Hippocampal formation (tissue), 2 donors: ENCODE measurements around the gene ALB.
"Not testable (repeated sequence)": the region's sequence is repeated elsewhere in the genome, so short reads cannot be mapped to it uniquely, and the experiment has no call there.

Experiments
- DNase-seq, 2 donors: peaks; one replicate each; lab custom pipeline; 2025; lab: John Stamatoyannopoulos, UW

ALB gene

DNA sequence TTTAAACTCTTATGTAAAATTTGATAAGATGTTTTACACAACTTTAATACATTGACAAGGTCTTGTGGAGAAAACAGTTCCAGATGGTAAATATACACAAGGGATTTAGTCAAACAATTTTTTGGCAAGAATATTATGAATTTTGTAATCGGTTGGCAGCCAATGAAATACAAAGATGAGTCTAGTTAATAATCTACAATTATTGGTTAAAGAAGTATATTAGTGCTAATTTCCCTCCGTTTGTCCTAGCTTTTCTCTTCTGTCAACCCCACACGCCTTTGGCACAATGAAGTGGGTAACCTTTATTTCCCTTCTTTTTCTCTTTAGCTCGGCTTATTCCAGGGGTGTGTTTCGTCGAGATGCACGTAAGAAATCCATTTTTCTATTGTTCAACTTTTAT, at the start of gene ALB:
TSS of gene ALB (plus strand) at position 246 of the 400 bp plus-strand sequence. CDS start at position 287, 41 bp downstream.
- DNase-seq: no peak

DNA sequence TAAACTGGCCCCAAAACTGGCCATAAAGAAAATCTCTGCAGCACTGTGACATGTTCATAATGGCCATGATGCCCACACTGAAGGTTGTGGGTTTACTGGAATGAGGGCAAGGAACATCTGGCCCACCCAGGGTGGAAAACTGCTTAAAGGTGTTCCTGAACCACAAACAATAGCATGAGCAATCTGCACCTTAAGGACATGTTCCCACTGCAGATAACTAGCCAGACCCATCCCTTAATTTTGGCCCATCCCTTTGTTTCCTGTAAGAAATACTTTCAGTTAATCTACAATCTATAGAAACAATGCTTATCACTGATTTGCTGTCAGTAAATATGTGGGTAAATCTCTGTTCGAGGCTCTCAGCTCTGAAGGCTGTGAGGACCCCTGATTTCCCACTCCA, 46.9 kb upstream of the ALB start:
- not testable (repeated sequence) for DNase-seq

DNA sequence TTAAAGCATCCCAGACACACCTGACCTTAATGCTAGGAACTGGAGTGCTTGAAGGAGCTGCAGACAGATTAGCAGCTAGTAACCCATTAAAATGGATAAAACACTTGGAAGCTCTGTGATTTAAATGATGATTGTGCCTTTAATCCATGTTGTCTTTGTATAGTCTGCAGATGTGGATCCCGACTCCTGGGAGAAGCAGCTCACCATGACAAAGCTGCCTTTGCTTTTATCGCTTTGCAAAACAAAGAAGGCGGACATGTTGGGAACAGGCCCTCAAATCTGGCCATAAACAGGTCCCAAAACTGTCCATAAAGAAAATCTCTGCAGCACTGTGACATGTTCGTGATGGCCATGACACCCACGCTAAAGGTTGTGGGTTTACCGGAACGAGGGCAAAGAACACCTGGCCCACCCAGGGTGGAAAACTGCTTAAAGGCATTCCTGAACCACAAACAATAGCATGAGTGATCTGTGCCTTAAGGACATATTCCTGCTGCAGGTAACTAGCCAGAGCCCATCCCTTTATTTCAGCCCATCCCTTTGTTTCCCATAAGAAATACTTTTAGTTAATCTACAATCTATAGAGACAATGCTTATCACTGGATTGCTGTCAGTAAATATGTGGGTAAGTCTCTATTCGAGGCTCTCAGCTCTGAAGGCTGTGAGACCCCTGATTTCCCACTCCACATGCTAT, 34.4 kb upstream of the ALB start:
- not testable (repeated sequence) for DNase-seq

DNA sequence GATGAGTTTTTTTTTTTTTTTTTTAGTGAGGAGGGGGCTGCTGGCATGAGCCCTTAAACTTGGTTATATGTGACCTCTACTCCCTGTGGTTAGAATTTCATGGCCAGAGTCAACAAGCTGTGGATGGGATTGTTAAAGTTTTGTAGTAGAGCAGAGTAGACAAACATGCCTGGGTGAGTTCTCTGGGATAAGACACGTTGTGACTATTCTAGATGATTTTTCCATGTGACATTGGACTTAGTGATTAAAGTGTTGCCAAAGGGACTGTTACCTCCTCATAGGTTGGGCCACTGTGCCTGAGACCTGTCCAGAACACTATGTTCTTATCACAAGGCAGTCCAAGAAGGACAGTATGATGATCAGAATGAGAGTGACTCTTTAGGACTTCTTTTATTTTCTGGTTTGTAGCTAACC, 28.8 kb upstream of the ALB start:
- no peak for DNase-seq

DNA sequence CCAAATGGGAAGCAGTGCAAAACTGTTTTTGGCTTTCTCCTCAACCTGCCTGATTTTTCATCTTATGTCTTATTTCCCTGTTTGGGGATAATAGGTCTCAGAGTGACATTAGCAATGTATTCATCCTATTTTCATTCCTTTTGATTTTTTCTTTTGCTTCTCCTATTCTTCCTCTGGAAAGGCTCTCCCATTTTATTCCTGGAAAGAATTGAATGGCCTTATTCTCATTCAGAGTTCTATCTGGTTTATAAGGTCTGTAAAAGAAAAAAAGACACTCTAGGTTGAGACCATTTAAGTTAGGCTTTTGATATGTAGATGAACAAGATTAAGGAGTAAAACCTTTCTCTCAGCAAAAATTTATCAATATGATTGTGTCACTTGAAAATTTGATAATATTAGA, 27.8 kb upstream of the ALB start:
- DNase-seq: no peak

DNA sequence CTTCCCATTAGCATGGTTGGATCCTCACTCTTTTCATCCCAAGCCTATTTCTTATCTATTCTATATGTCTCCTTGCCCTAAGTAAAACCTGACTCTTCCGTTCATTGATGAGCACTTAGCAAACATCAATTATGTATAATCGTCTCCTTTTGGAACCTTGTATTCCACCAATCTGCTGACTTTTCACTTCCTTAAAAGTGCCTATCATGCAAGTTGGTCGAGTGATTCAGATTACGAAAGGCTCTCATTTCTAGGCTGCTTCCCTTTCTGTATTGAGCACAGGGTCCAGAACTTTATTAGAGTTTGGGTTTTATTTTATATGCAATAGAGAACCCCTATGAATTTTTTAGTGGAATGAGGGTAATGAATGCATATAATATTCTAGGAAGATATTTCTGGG, 27.1 kb upstream of the ALB start:
- DNase-seq: no peak

DNA sequence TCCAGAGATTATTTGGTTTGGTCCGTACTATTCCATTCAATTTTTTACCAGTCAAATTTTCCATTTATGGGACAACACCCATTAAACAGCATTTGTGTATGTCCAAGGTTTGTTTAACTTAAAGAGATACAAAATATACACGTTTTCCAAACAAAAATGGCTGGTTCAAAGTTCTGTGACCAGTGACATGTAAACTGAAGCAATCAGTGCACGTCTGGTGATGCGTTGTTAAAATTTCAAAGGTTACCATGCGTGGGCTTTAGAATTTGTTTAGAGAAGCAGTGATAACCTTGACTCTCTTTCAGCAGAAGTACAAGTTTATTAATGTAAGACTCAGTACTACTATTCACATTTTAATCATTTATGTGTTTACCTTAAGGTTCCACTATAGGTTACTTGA, 25.2 kb upstream of the ALB start:
- DNase-seq: no peak

DNA sequence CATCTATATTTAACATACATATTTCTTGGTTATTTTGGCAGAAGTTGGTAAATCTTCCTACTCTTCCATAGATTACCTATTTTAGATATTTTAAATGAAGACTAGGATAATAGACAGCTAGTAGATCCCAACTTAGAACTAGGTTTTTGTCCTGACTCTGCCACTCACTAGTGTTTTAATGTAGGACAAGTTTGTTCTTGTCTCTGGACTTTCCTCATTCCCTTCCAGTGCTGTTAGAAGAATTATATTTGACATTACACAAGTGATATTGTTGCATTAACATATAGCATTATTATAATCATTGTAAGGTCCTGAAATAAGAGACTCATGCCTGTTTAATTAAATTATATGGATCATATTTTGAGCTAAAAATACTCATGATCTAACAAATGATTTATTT, 24.1 kb upstream of the ALB start:
- no peak for DNase-seq

DNA sequence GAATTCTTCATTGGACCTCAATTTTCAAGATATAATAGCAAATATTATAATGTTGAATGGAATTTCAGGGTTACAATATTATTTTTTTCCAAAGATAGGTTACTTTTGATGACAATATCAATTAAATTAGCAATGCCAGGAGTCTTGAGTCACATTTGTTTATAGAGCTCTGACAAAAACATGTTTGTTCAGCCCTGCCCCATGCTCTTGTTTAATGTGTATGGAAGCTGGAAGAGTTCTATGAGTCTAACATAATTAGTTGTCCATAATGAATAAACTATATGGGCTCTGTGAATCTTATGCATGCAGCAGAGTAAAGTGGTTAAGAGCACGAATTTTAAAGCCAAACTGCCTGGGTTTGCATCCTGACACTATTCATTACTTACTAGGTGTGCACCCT, 22.9 kb upstream of the ALB start:
- DNase-seq: no peak

DNA sequence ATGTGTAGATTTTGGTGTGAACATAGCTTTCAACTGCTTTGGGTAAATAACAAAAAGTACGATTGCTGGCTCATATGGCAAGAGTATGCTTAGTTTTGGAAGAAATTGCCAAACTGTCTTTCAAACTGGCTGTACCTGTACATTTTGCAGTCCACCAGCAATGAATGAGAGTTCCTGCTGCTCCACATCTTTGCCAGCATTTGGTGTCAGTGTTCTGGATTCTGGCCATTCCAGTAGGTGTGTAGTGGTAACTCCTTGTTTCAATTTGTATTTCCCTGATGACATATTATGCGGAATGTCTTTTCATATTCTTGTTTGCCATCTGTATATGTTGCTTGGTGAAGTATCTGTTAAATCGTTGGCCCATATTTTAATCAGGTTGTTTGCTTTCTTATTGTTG, 20.6 kb upstream of the ALB start:
- no peak for DNase-seq

DNA sequence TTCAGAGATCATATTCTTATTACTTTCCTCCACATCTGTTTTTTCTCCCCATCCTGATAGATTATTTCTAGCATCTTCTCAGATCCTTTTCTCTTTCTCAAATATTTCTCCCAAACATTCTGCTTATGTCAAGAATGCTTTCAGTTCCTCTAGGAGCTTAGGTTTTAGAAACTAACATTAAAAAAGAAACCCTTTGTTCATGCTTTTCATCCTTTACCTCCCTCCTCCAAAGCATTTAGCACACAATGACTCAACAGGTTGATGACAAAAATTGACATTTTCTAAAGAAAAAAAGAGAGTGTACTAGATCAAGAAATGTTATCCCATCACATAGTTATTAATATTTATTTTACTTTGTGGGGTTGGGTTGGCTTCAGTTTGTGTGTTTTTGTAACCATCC, 16.5 kb upstream of the ALB start:
- DNase-seq: no peak

DNA sequence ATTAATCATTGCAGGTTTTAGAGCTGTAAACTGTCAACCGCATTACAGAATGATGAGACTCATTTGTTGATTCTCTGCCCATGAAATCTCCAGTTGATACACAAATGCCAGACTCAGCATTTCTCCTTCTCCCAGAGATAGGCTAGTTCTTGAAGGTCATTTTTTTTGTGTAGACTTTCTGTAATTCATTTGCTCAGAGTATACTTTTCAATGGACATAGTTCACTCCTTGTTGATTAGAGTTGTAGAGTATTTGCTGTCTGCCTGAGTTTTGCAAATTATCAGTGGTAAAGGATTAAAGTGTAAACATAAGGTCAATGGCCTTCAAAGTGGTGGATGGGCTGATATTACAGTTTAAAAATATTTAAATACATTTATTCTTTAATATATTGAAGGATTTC, 15.2 kb upstream of the ALB start:
- no peak for DNase-seq

DNA sequence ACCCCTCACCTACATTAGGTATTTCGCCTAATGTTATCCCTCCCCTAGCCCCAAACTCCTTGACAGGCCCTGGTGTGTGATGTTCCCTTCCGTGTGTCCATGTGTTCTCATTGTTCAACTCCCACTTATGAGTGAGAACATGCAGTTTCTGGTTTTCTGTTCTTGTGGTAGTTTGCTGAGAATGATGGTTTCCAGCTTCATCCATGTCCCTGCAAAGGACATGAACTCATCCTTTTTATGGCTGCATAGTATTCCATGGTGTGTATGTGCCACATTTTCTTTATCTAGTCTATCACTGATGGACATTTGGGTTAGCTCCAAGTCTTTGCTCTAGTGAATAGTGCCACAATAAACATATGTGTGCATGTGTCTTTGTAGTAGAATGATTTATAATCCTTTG, 14.4 kb upstream of the ALB start:
- DNase-seq: not testable (repeated sequence)

DNA sequence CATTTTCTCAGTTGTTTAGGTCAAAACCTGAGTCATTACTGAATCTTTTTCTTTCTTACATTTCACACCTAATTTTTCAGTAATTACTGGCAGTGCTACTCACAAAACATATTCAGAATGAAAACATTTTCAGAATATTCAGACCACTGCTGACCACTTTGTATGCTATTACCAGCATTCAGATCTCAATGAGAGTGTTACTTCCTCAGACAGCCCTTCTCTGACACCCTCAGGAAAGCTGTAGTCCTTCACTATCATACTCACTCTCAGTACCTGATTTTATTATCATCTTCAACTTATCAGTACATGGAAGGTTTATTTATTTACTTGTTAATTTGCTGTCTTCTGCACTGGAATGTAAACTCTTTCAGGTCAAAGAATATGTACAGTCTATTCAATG, 12.3 kb upstream of the ALB start:
- no peak for DNase-seq

DNA sequence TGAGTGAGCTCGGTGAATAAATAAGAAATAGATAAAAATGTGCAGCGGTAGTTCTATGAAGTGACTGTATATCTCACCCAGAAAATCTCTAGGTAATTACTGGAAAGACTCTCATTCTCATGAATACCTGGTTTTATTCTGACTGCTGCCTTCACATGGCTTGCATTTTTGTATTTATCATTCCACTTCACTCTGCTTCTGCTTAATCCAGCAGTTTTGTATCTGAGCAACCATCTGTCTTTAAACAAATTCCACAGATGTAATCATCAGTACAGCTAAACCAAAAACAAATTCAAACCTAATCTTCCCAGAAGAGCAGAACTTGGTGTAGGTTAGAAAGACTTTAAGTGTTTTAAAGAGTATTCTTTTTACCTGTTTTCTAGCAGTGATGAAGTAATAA, 11.2 kb upstream of the ALB start:
- DNase-seq: no peak

DNA sequence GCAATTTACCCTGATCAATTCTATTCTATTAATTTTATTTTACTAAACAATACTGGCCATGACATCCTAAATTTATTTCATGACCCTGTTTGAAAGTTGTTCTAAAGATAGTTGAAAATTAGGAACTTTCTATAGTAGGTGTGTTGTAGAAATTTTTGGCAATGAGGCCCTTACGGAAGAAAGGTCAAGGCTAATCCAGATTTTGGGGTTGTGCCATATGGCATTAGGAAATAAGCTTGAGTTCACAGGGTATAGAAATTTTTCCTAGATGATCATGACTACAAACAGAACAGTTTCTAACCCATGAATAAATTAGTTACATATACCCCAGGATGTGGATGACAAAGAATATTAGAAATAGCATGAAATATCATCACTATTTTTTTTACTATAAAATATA, 7.8 kb upstream of the ALB start:
- DNase-seq: no peak

DNA sequence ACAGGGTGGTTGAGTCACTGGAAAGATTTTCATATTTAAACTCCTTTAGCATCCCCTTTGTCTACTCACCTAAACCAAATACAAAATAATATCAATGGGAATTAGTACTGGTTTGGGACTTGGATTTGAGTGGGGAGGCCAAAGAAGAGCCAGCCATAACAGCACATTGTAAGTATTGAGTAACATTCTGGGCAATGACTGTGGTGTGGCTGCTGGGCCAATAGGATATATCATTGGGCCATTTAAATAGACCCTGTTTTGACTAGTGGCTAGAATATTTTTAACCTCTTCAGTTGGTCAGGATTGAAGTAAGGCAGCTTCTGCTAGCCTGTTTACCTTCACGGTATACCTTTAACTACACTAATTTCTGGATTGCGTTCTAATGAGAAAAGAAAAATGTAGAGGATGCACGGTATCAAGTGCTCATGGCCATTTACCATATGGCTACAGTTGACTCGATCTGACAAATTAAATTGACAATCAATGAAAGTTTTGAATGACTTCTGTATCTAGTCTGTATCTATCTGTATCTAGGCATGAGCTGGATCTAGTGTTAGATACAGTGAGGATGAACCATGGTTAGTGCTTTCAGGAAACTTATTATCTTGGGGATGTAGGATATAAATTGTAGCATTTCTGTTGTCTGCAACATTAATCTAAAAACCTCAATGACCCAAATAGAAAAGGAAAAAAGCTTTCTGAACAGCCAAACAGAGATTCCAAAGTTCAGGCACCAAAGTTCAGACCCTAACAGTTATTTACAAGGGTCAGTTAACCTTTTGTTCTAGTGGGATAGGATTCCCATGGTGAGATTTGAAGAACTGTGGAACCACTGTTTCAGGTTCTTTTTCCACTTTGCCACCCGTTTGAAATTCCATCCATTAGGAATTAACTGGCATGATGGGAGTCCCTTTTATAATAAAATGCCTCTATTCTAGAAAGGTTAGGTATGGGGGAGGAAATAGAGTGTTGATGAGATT, 6.8 kb upstream of the ALB start:
- DNase-seq: no peak

DNA sequence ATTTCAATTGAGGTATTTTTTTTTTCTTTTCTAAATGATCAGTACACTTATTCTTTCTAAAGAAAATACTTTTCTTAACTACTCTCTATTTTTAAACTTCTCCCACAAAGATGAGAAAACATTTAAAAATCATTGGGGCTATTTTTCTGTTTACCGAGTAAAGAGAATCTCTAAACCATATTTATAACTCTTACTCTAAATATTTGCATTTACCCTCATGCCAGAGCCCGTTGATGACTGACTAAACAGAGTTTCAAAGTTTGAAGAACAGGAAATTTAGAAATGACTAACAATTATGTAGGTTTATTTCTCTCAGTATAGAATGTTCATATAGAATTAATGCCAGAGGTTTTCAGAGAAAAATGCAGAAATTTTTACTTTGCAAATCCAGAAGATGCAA, 2.7 kb upstream of the ALB start:
- DNase-seq: no peak

DNA sequence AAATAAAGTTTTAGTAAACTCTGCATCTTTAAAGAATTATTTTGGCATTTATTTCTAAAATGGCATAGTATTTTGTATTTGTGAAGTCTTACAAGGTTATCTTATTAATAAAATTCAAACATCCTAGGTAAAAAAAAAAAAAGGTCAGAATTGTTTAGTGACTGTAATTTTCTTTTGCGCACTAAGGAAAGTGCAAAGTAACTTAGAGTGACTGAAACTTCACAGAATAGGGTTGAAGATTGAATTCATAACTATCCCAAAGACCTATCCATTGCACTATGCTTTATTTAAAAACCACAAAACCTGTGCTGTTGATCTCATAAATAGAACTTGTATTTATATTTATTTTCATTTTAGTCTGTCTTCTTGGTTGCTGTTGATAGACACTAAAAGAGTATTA, 370 bp downstream of the ALB start:
- DNase-seq: no peak

DNA sequence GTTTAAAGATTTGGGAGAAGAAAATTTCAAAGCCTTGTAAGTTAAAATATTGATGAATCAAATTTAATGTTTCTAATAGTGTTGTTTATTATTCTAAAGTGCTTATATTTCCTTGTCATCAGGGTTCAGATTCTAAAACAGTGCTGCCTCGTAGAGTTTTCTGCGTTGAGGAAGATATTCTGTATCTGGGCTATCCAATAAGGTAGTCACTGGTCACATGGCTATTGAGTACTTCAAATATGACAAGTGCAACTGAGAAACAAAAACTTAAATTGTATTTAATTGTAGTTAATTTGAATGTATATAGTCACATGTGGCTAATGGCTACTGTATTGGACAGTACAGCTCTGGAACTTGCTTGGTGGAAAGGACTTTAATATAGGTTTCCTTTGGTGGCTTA, 1.1 kb downstream of the ALB start:
- no peak for DNase-seq

DNA sequence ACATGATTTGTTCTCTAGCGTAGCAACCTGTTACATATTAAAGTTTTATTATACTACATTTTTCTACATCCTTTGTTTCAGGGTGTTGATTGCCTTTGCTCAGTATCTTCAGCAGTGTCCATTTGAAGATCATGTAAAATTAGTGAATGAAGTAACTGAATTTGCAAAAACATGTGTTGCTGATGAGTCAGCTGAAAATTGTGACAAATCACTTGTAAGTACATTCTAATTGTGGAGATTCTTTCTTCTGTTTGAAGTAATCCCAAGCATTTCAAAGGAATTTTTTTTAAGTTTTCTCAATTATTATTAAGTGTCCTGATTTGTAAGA, 2.4 kb downstream of the ALB start:
- DNase-seq: no peak

DNA sequence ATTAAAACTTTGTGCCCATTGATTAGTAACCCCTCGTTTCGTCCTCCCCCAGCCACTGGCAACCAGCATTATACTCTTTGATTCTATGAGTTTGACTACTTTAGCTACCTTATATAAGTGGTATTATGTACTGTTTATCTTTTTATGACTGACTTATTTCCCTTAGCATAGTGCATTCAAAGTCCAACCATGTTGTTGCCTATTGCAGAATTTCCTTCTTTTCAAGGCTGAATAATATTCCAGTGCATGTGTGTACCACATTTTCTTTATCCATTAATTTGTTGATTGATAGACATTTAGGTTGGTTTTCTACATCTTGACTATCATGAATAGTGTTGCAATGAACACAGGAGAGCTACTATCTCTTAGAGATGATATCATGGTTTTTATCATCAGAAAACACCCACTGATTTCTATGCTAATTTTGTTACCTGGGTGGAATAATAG, 3.2 kb downstream of the ALB start:
- no peak for DNase-seq

DNA sequence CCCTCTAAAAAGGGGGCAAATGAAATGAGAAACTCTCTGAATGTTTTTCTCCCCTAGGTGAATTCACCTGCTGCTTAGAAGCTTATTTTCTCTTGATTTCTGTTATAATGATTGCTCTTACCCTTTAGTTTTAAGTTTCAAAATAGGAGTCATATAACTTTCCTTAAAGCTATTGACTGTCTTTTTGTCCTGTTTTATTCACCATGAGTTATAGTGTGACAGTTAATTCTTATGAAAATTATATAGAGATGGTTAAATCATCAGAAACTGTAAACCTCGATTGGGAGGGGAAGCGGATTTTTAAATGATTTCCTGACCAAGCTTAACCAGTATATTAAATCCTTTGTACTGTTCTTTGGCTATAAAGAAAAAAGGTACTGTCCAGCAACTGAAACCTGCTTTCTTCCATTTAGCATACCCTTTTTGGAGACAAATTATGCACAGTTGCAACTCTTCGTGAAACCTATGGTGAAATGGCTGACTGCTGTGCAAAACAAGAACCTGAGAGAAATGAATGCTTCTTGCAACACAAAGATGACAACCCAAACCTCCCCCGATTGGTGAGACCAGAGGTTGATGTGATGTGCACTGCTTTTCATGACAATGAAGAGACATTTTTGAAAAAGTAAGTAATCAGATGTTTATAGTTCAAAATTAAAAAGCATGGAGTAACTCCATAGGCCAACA, 4.2 kb downstream of the ALB start:
- DNase-seq: no peak
